DND-41 (cell line): ENCODE measurements around the gene LRRC8D.

Experiments
- ATAC-seq: fragments of 200-7000 bp; cut with Tn5 transposase; 3 replicates; pipeline ENCODE4 v1.9.1; 2021; ENCODE audit warnings: low read depth; ENCODE audit not compliant: insufficient read depth
- DNase-seq: peaks from one replicate; pipeline ENCODE4 v3.0.0-alpha.2; 2020
- H2AFZ ChIP-seq: 2 replicates; pipeline ENCODE4 v1.6.0; 2012; ENCODE audit warnings: low read depth, low read length
- H3K27ac ChIP-seq: 2 replicates; pipeline ENCODE4 v1.5.1; 2012; ENCODE audit warnings: low read length, inconsistent platforms
- H3K27me3 ChIP-seq: fragments of 200-600 bp; sonication (generic); 2 replicates; pipeline ENCODE4 v1.6.0; 2012; ENCODE audit warnings: low read length, mild to moderate bottlenecking, inconsistent platforms; ENCODE audit not compliant: insufficient read depth, poor library complexity
- H3K36me3 ChIP-seq: 2 replicates; pipeline ENCODE4 v1.5.1; 2012; ENCODE audit warnings: low read length, inconsistent platforms; ENCODE audit not compliant: insufficient read depth
- H3K4me1 ChIP-seq: 2 replicates; pipeline ENCODE4 v1.5.1; 2012; ENCODE audit warnings: mild to moderate bottlenecking, low read length; ENCODE audit not compliant: insufficient read depth
- H3K4me2 ChIP-seq: 2 replicates; pipeline ENCODE4 v1.6.0; 2012; ENCODE audit warnings: mild to moderate bottlenecking, moderate library complexity, low read length, inconsistent platforms; ENCODE audit not compliant: insufficient read depth
- H3K4me3 ChIP-seq, 2 experiments: fragments of 200-600 bp in 1 of 2; shearing (Covaris generic) in 1 of 2; 2 replicates each; pipeline ENCODE4 v1.5.1; 2012 to 2016; ENCODE audit warnings: inconsistent platforms in 2 of 2, low read length in 2 of 2, mild to moderate bottlenecking in 2 of 2, low read depth in 1 of 2, moderate library complexity in 1 of 2
- H3K79me2 ChIP-seq: 2 replicates; pipeline ENCODE4 v1.6.0; 2012; ENCODE audit warnings: low read length, inconsistent platforms; ENCODE audit not compliant: insufficient read depth
- H3K9ac ChIP-seq: 2 replicates; pipeline ENCODE4 v1.6.0; 2012; ENCODE audit warnings: low read depth, mild to moderate bottlenecking, inconsistent platforms, low read length, moderate library complexity
- H3K9me3 ChIP-seq: 2 replicates; pipeline ENCODE4 v1.5.1; 2012; ENCODE audit warnings: low read length, moderate library complexity, mild to moderate bottlenecking, inconsistent platforms; ENCODE audit not compliant: insufficient read depth, severe bottlenecking
- H4K20me1 ChIP-seq: 2 replicates; pipeline ENCODE4 v1.6.0; 2012; ENCODE audit warnings: low read length; ENCODE audit not compliant: insufficient read depth
- EZH2 ChIP-seq: IDR thresholded peaks from 3 replicates; pipeline ENCODE4 v1.6.1; 2012; ENCODE audit warnings: borderline replicate concordance, low read depth, mild to moderate bottlenecking, moderate library complexity, low read length, inconsistent platforms; ENCODE audit not compliant: severe bottlenecking
- TF ChIP-seq, protein P1 (sequence below): IDR thresholded peaks from 2 replicates; pipeline ENCODE4 v1.5.1; 2012; ENCODE audit warnings: borderline replicate concordance, low read length, moderate library complexity, mild to moderate bottlenecking; ENCODE audit not compliant: poor library complexity, severe bottlenecking; ENCODE audit errors: extremely low read depth

LRRC8D gene

GRCh38 chr1:89873770-89874169, 52.9 kb downstream of the LRRC8D start:
- H3K4me1 ChIP-seq = peaks cover 6% of the 10 kb centered on the region; the same call in 1 of the 2 replicates
- H3K79me2 ChIP-seq = peaks cover 42% of the 10 kb centered on the region
- DNase-seq (no peak), ATAC-seq (no peak; the same call in 2 of the 3 replicates)
- H3K9me3 ChIP-seq = no peaks in the 10 kb centered on the region
- no peak overlapping the region for H2AFZ ChIP-seq
- TF ChIP-seq, protein P1, sequence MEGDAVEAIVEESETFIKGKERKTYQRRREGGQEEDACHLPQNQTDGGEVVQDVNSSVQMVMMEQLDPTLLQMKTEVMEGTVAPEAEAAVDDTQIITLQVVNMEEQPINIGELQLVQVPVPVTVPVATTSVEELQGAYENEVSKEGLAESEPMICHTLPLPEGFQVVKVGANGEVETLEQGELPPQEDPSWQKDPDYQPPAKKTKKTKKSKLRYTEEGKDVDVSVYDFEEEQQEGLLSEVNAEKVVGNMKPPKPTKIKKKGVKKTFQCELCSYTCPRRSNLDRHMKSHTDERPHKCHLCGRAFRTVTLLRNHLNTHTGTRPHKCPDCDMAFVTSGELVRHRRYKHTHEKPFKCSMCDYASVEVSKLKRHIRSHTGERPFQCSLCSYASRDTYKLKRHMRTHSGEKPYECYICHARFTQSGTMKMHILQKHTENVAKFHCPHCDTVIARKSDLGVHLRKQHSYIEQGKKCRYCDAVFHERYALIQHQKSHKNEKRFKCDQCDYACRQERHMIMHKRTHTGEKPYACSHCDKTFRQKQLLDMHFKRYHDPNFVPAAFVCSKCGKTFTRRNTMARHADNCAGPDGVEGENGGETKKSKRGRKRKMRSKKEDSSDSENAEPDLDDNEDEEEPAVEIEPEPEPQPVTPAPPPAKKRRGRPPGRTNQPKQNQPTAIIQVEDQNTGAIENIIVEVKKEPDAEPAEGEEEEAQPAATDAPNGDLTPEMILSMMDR = no peak
- TF ChIP-seq EZH2 = no peak
- no peak overlapping the region for H3K9ac ChIP-seq
- H3K4me3 ChIP-seq = no peak overlapping the region
- H3K4me2 ChIP-seq = no peak overlapping the region
- peaks cover 33% of the 10 kb centered on the region; the same call in 1 of the 2 replicates for H3K36me3 ChIP-seq
- H3K27ac ChIP-seq = no peak overlapping the region
- no peaks in the 10 kb centered on the region for H3K27me3 ChIP-seq
- peaks cover 5% of the 10 kb centered on the region; the same call in 1 of the 2 replicates for H4K20me1 ChIP-seq

- Histone ChIP-seq H2AFZ (no peak overlapping the region), H3K9me3 (no peaks in the 10 kb centered on the region), H3K27me3 (no peaks in the 10 kb centered on the region), H3K27ac (no peak overlapping the region), H3K9ac (no peak overlapping the region), H3K79me2 (peaks cover 56% of the 10 kb centered on the region), H3K36me3 (peaks cover 25% of the 10 kb centered on the region; the same call in 1 of the 2 replicates), H3K4me3 (no peak overlapping the region), H3K4me1 (no peaks in the 10 kb centered on the region), H4K20me1 (peaks cover 5% of the 10 kb centered on the region; the same call in 1 of the 2 replicates), H3K4me2 (no peak overlapping the region)
- TF ChIP-seq, protein P1 = no peak
- TF ChIP-seq EZH2 = no peak
- ATAC-seq (no peak), DNase-seq (no peak)
Observed at GRCh38 chr1:89876463-89876862, 55.6 kb downstream of the LRRC8D start.

DNA sequence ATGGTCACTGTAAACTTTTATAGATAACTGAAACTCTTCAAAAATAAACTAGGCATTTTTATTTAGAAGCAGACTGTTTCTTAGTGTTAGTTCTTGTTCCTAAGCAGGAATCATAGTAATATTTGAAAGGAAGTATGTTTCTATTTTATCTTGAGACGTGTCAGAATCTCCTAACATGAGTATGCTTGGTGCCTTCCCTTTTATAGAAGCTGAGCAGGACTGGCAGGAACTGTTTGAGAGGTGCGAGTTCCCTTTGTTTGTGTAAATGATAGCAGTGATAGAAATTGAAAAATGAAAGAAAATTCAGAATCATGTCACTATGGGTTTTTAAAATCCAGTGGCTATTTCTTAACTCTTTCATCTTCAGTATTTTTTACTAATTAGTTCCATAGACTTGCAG, 56.9 kb downstream of the LRRC8D start:
- DNase-seq (no peak), ATAC-seq (no peak)
- Histone ChIP-seq H3K4me2 (no peak overlapping the region), H3K9me3 (no peaks in the 10 kb centered on the region), H3K79me2 (peaks cover 59% of the 10 kb centered on the region), H3K27ac (no peak overlapping the region), H2AFZ (no peak overlapping the region), H3K4me3 (no peak overlapping the region), H3K36me3 (peaks cover 24% of the 10 kb centered on the region; the same call in 1 of the 2 replicates), H3K27me3 (no peaks in the 10 kb centered on the region), H3K4me1 (no peaks in the 10 kb centered on the region), H3K9ac (no peak overlapping the region), H4K20me1 (peaks cover 2% of the 10 kb centered on the region; the same call in 1 of the 2 replicates)
- no peak for TF ChIP-seq EZH2
- TF ChIP-seq, protein P1 = no peak

DNA sequence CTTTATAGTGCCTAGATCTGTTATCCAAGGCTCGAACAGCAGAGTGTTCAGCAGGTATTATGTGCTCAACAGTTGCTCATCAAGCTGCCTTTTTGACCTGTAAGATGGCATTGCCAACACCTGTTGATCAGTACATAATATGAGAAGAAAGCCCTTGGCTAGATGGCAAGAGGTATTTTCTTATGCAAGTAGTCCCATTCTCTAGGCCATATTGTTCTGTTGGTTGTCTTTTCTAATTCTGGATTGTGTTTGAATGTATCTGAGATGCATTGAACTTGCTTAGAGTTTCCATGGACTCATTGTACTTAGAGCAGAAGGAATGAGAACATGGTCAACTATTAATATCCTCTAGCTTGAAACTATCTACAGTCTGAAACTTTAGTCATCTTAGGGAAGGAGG, 57.4 kb downstream of the LRRC8D start:
- Histone ChIP-seq H3K4me1 (no peaks in the 10 kb centered on the region), H3K79me2 (peaks cover 62% of the 10 kb centered on the region), H3K4me3 (no peak overlapping the region), H2AFZ (no peak overlapping the region), H3K27me3 (no peaks in the 10 kb centered on the region), H4K20me1 (peaks cover 2% of the 10 kb centered on the region; the same call in 1 of the 2 replicates), H3K4me2 (no peak overlapping the region), H3K36me3 (peaks cover 24% of the 10 kb centered on the region; the same call in 1 of the 2 replicates), H3K9me3 (no peaks in the 10 kb centered on the region), H3K27ac (no peak overlapping the region), H3K9ac (no peak overlapping the region)
- no peak for DNase-seq
- no peak for ATAC-seq
- no peak for TF ChIP-seq EZH2
- TF ChIP-seq, protein P1 = no peak
